GM12872 (cell line): ENCODE data around the gene UCP2.

ENCODE experiments used
- CTCF ChIP-seq: IDR thresholded peaks from 3 replicates; pipeline ENCODE4 v1.5.1; 2011; ENCODE audit warnings: low read depth, mild to moderate bottlenecking, low read length, moderate library complexity; ENCODE audit not compliant: insufficient read depth

The UCP2 gene

GRCh38 chr11:73932781-73933180 lies 49.9 kb downstream of the UCP2 start:
- TF ChIP-seq CTCF: no peak

- TF ChIP-seq CTCF: no peak
These were observed 50.7 kb downstream of the UCP2 start for GRCh38 chr11:73931951-73932350.

GRCh38 chr11:73931039-73931645 lies 51.5 kb downstream of the UCP2 start:
- TF ChIP-seq CTCF: peak; percentile 49

GRCh38 chr11:73929388-73929787 lies 53.3 kb downstream of the UCP2 start:
- TF ChIP-seq CTCF: no peak
